Measurements from ENCODE around the gene HOMER3. TPM values are rescaled to one million over a fixed set of nuclear protein-coding genes. Genes with fewer than 3 reads are reported as not detected.
A peak's percentile ranks its signal among the peaks of the same experiment; 100 is the strongest.

Gene HOMER3
- total and polyA plus RNA-seq, 2 experiments from 2014 or later: 28.9 to 53.4 TPM

DNA sequence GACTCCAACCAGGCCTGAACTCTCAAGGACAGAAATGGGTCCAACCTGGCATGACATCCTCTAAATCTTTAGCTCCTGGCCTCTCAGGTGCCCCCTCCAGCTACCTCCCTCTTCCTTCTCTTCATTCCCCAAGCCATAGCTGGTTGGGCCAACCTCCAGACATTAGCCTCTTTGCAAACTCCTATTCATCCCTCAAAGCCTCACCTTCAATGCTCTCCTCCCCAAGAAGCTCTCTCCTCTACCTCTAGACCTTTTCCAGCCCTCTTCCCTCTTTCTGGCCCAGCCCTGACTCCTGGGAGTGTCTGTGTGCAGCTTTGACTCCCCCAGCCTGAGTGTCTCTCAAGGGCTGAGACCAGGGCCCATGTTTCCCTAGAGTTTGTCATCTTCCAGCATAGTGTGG is 5.3 kb upstream of the HOMER3 start:
- Histone ChIP-seq H3K27ac (no peak overlapping the region), H3K79me2 (no peaks in the 10 kb centered on the region), H4K20me1 (ENCODE audit: insufficient read depth, poor library complexity, severe bottlenecking) (no peaks in the 10 kb centered on the region), H3K9me2 (replicated peaks; ENCODE audit: insufficient read depth) (no peaks in the 10 kb centered on the region), H3K9me3 (ENCODE audit: low read depth) (no peaks in the 10 kb centered on the region), H3K36me3 (replicated peaks; ENCODE audit: insufficient read depth, low read depth) (no peaks in the 10 kb centered on the region), H3K4me2 (no peak overlapping the region), H3K4me3 (no peak overlapping the region), H3K4me1 (ENCODE audit: insufficient read depth) (no peaks in the 10 kb centered on the region), H3K27me3 (no peaks in the 10 kb centered on the region), H2AFZ (no peak overlapping the region)
- no peak for DNase-seq (ENCODE audit: low spot score)
- TF ChIP-seq, protein P1, sequence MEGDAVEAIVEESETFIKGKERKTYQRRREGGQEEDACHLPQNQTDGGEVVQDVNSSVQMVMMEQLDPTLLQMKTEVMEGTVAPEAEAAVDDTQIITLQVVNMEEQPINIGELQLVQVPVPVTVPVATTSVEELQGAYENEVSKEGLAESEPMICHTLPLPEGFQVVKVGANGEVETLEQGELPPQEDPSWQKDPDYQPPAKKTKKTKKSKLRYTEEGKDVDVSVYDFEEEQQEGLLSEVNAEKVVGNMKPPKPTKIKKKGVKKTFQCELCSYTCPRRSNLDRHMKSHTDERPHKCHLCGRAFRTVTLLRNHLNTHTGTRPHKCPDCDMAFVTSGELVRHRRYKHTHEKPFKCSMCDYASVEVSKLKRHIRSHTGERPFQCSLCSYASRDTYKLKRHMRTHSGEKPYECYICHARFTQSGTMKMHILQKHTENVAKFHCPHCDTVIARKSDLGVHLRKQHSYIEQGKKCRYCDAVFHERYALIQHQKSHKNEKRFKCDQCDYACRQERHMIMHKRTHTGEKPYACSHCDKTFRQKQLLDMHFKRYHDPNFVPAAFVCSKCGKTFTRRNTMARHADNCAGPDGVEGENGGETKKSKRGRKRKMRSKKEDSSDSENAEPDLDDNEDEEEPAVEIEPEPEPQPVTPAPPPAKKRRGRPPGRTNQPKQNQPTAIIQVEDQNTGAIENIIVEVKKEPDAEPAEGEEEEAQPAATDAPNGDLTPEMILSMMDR (IDR thresholded peaks at IDR 0.05; ENCODE audit: poor library complexity): no peak
- no peak for TF ChIP-seq EZH2phosphoT487 (IDR thresholded peaks at IDR 0.05; ENCODE audit: low read depth, severe bottlenecking, unreplicated experiment)
- TF ChIP-seq EZH2 (IDR thresholded peaks at IDR 0.05; ENCODE audit: borderline replicate concordance): no peak

DNA sequence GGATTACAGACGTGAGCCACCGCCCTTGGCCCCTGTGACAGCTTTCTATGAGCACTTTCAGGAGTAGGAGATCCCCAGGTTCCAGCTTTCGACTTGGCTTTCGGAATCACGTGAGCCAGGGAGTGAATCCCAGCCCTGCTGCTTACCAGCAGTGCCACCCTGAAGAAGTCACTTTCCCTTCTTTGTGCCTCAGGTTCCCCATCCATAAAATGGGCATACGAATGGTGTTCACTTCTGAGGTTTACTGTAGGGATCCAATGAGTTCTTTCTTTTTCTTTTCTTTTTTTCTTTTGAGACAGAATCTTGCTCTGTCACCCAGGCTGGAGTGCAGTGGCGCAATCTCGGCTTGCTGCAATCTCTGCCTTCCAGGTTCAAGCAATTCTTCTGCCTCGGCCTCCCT is 4.3 kb upstream of the HOMER3 start:
- no peak for DNase-seq (ENCODE audit: low spot score)
- TF ChIP-seq, protein P1 (IDR thresholded peaks at IDR 0.05; ENCODE audit: poor library complexity): no peak
- TF ChIP-seq EZH2 (IDR thresholded peaks at IDR 0.05; ENCODE audit: borderline replicate concordance) (no peak), EZH2phosphoT487 (IDR thresholded peaks at IDR 0.05; ENCODE audit: low read depth, severe bottlenecking, unreplicated experiment) (no peak)
- Histone ChIP-seq H3K27ac (no peak overlapping the region), H3K4me2 (no peak overlapping the region), H3K27me3 (no peaks in the 10 kb centered on the region), H3K4me3 (no peak overlapping the region), H3K9me3 (ENCODE audit: low read depth) (no peaks in the 10 kb centered on the region), H4K20me1 (ENCODE audit: insufficient read depth, poor library complexity, severe bottlenecking) (no peaks in the 10 kb centered on the region), H3K9me2 (replicated peaks; ENCODE audit: insufficient read depth) (no peaks in the 10 kb centered on the region), H3K4me1 (ENCODE audit: insufficient read depth) (no peaks in the 10 kb centered on the region), H3K79me2 (peaks cover 5% of the 10 kb centered on the region), H2AFZ (no peak overlapping the region), H3K36me3 (replicated peaks; ENCODE audit: insufficient read depth, low read depth) (no peaks in the 10 kb centered on the region)
- WGBS (ENCODE audit: low lambda C conversion rate, missing lambda C conversion rate): 92% methylated on average over 9 of the region's 9 CpGs

DNA sequence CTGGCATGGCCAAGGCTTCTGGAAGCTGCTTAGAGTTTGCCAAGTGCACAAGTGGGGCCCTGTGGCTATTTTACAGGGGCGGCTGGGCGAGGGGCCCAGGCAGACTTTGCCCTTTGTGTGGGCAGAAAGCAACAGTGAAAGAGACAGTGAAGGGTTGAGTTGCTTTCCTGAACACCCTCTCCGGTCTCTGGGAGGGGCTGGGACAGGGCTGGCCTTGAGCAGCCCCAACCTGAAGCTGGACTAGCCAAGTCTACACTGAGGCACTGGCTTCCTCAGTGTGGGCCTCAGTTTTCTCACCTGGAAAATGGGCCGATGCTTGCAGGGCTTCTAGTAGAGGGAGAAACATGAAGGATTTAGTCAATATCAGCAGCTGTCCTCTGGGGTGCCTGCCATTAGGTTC is 2.4 kb upstream of the HOMER3 start:
- Histone ChIP-seq H4K20me1 (ENCODE audit: insufficient read depth, poor library complexity, severe bottlenecking) (peaks cover 8% of the 10 kb centered on the region), H3K4me3 (no peak overlapping the region), H3K36me3 (replicated peaks; ENCODE audit: insufficient read depth, low read depth) (no peaks in the 10 kb centered on the region), H3K9me2 (replicated peaks; ENCODE audit: insufficient read depth) (no peaks in the 10 kb centered on the region), H3K27ac (no peak overlapping the region), H3K4me2 (peak overlapping the region; percentile 51), H3K79me2 (peaks cover 17% of the 10 kb centered on the region), H3K27me3 (no peaks in the 10 kb centered on the region), H3K4me1 (ENCODE audit: insufficient read depth) (peaks cover 7% of the 10 kb centered on the region), H2AFZ (no peak overlapping the region), H3K9me3 (ENCODE audit: low read depth) (no peaks in the 10 kb centered on the region)
- no peak for DNase-seq (ENCODE audit: low spot score)
- 71% methylated on average over 4 of the region's 4 CpGs for WGBS (ENCODE audit: low lambda C conversion rate, missing lambda C conversion rate)
- TF ChIP-seq EZH2phosphoT487 (IDR thresholded peaks at IDR 0.05; ENCODE audit: low read depth, severe bottlenecking, unreplicated experiment) (no peak), EZH2 (IDR thresholded peaks at IDR 0.05; ENCODE audit: borderline replicate concordance) (no peak)

DNA sequence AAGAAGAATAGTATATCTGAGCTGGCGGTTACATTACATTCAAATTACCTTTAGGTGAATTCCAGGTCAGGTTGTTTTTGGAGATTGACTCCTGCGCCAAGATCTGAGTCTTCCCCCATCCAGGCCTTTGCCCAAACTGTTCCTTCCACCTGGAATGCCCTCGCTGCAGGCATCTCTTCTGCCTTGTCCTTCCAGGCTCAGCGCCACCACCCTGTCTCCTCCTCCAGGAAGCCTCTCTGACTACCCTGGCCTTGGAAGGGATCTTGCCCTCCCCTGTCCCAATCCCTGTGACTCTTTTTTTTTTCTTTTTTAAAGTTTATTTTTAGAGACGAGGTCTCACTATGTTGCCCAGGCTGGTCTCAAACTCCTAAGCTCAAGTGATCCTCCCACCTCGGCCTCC is 1.7 kb upstream of the HOMER3 start:
- no peak overlapping the region for H3K4me3 ChIP-seq
- DNase-seq (ENCODE audit: low spot score): no peak
- H3K9me2 ChIP-seq (replicated peaks; ENCODE audit: insufficient read depth): no peaks in the 10 kb centered on the region
- WGBS (ENCODE audit: low lambda C conversion rate, missing lambda C conversion rate): 93% methylated on average over 6 of the region's 6 CpGs
- H3K9me3 ChIP-seq (ENCODE audit: low read depth): no peaks in the 10 kb centered on the region
- no peak overlapping the region for H3K27ac ChIP-seq
- peaks cover 17% of the 10 kb centered on the region for H3K79me2 ChIP-seq
- H3K27me3 ChIP-seq: no peaks in the 10 kb centered on the region
- H3K4me1 ChIP-seq (ENCODE audit: insufficient read depth): peaks cover 7% of the 10 kb centered on the region
- TF ChIP-seq, protein P1 (IDR thresholded peaks at IDR 0.05; ENCODE audit: poor library complexity): no peak
- no peak for TF ChIP-seq EZH2 (IDR thresholded peaks at IDR 0.05; ENCODE audit: borderline replicate concordance)
- TF ChIP-seq EZH2phosphoT487 (IDR thresholded peaks at IDR 0.05; ENCODE audit: low read depth, severe bottlenecking, unreplicated experiment): no peak
- no peaks in the 10 kb centered on the region for H3K36me3 ChIP-seq (replicated peaks; ENCODE audit: insufficient read depth, low read depth)
- H2AFZ ChIP-seq: no peak overlapping the region
- no peak overlapping the region for H3K4me2 ChIP-seq
- peaks cover 8% of the 10 kb centered on the region for H4K20me1 ChIP-seq (ENCODE audit: insufficient read depth, poor library complexity, severe bottlenecking)

Data from hepatocyte (in vitro differentiated cells).